Pancreas (tissue), 10 donors: ENCODE data around the gene LMX1B. TPM values are rescaled to one million over a fixed set of nuclear protein-coding genes. Genes with fewer than 3 reads are reported as not detected.

Experiments
- ATAC-seq, 4 donors: fragments of 200-7000 bp; cut with Tn5 transposase; one replicate each; pipeline versions ENCODE4 v1.8.0 to v1.9.1; 2020; ENCODE audit warnings: mild to moderate bottlenecking in 4 of 4, moderate library complexity in 4 of 4
- DNase-seq, 6 donors: peaks; one replicate each; pipeline ENCODE4 v3.0.0-alpha.2; 2020
- FAIRE-seq: peaks from 2 replicates; lab custom pipeline; 2012; peaks lifted over from hg19 to GRCh38; lab: Jason Lieb, UNC
- H3K27ac ChIP-seq, 4 donors: fragments of 200-600 bp; sonication (generic); 1 replicate in 3 of 4; 2 replicates in 1 of 4; pipeline versions ENCODE4 v1.5.0 to v1.8.0; 2020
- H3K27me3 ChIP-seq, 4 donors: fragments of 200-600 bp; one replicate each; pipeline ENCODE4 v1.8.0; 2021
- H3K36me3 ChIP-seq, 3 donors: fragments of 200-600 bp; sonication (generic) in 1 of 3; one replicate each; pipeline versions ENCODE4 v1.5.0 to v1.8.0; 2020 to 2021
- H3K4me1 ChIP-seq, 3 donors: fragments of 200-600 bp; one replicate each; pipeline ENCODE4 v1.8.0; 2021
- H3K4me3 ChIP-seq, 4 donors: fragments of 200-600 bp; sonication (generic) in 2 of 4; one replicate each; pipeline versions ENCODE4 v1.5.0 to v1.8.0; 2020 to 2021
- H3K9me3 ChIP-seq, 4 donors: fragments of 200-600 bp; one replicate each; pipeline ENCODE4 v1.8.0; 2021
- WGBS, 2 donors: extraction: QIAGEN DNeasy Blood & Tissue Kit; methylation state at CpG; one replicate each; pipeline ENCODE4 v1.1.7; 2013; 5-methylcytosine and 5-hydroxymethylcytosine counted together
- intact Hi-C, 3 donors: fragments of 100-400 bp; cut with DNase I; formaldehyde crosslinking; loops; one replicate each; pipeline versions ENCODE4 v1.11.1 to v1.14.2; 2022
- polyA plus RNA-seq, 2 donors: library from polyadenylated mRNA; stranded (reverse); fragments of 200-250 nt; gene quantifications; one replicate each; pipeline ENCODE4 v1.2.3, GENCODE V29; 2013
- total RNA-seq, 6 donors: library from RNA; stranded (reverse); fragmentation: NEBNext Ultra II Directional in 4 of 6; extraction: Animal tissue kit (Norgen Biotek cat#: 25700) in 4 of 6; gene quantifications; one replicate each; pipeline versions ENCODE4 v1.2.1 to v1.2.4, GENCODE V29; 2021 to 2023
- TF ChIP-seq, protein P1 (sequence below), 4 donors: fragments of 200-600 bp; sonication (generic) in 3 of 4; IDR thresholded peaks; one replicate each; pipeline versions ENCODE4 v1.5.0 to v1.8.0; 2021; ENCODE audit warnings: antibody characterized with exemption in 4 of 4
- donor health status: healthy with polysubstance abuse.
- donor health status: DM: no; HTN: no; CAD: no; lungs with moderate emphysema.
- donor health status: DM: no; HTN: no; CAD: no.
- donor health status: control.
- donor health status: control.
- donor health status: Bipolar disorder and iron deficiency.
- donor health status: DM: yes; HTN: yes; CAD: no.
- donor health status: DM: no; HTN: no; CAD: no.
- donor health status: DM: no; HTN: no; CAD: no.
- donor health status: DM: yes; HTN: yes; CAD: no.

The LMX1B gene
- total and polyA plus RNA-seq, 8 donors: 0.05 to 1.2 (median 0.46) TPM

DNA sequence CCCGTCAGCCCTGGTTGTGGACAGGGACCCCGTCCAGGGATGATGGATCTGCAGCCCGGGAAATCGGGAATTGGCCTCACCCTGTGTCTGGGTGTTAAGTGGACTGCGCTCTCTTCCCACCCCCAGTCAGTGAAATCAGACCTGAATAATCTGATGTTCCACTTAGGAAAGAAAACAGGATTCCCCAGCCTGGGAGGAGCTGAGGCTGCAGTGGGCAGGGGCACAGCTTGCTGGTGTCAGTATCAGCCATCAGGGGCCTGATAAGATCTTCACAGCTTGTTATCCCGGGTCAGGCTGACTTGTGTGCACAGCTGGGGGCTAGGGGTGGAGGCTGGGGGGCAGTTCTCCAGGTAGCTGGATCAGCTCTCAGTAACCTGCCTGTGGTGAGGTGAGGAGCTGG, 29.1 kb downstream of the LMX1B start:
- WGBS, 2 donors: 49% methylated on average over 6 of the region's 6 CpGs
- H3K27ac ChIP-seq: no peak overlapping the region
- TF ChIP-seq, protein P1, sequence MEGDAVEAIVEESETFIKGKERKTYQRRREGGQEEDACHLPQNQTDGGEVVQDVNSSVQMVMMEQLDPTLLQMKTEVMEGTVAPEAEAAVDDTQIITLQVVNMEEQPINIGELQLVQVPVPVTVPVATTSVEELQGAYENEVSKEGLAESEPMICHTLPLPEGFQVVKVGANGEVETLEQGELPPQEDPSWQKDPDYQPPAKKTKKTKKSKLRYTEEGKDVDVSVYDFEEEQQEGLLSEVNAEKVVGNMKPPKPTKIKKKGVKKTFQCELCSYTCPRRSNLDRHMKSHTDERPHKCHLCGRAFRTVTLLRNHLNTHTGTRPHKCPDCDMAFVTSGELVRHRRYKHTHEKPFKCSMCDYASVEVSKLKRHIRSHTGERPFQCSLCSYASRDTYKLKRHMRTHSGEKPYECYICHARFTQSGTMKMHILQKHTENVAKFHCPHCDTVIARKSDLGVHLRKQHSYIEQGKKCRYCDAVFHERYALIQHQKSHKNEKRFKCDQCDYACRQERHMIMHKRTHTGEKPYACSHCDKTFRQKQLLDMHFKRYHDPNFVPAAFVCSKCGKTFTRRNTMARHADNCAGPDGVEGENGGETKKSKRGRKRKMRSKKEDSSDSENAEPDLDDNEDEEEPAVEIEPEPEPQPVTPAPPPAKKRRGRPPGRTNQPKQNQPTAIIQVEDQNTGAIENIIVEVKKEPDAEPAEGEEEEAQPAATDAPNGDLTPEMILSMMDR (IDR thresholded peaks at IDR 0.05): no peak
- no peaks in the 10 kb centered on the region for H3K9me3 ChIP-seq
- H3K36me3 ChIP-seq: no peaks in the 10 kb centered on the region
- DNase-seq (no peak), FAIRE-seq (no peak), ATAC-seq (no peak)
- intact Hi-C loops: no loop called here
- peaks cover 0 to 4% (median 0%) of the 10 kb centered on the region in 3 donors for H3K4me1 ChIP-seq
- H3K27me3 ChIP-seq: no peaks in the 10 kb centered on the region
- H3K4me3 ChIP-seq: no peak overlapping the region

DNA sequence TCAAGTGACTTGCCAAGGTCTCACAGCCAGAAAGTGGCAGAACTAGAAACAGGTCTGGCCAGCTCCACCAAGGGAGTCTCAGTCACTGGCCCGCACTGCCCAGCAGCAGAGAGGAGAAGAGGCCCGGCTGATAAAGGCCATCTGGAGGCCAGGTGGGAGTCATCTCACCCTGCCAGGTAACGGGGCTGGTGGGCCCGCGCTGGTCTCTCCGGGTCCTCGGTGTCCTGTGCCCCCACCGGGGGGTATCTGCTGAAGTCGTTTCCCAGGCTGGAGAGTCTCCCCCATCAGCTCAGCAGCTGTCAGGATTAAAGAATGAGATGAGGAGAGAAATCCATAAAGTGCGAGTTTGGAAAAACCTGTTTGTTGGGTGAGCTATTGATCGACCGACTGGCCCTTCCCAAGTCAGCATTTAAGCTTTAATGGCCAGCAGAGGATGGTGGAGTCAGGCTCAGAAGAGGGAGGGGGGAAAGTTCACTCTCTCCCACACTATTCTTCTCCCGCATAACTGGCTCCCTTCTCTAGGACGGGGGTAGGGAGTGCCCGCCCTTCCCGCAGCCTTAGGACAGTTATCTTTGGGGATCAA, 30.3 kb downstream of the LMX1B start:
- DNase-seq (peak in 2 of 6 donors; percentile 45 to 47), ATAC-seq (peak; percentile 36 to 74 (median 54)), FAIRE-seq (no peak)
- intact Hi-C loops: no loop called here
- Histone ChIP-seq H3K4me1 (peaks cover 0 to 4% (median 0%) of the 10 kb centered on the region in 3 donors), H3K36me3 (no peaks in the 10 kb centered on the region), H3K9me3 (no peaks in the 10 kb centered on the region), H3K27ac (no peak overlapping the region), H3K27me3 (no peaks in the 10 kb centered on the region), H3K4me3 (no peak overlapping the region)
- 8 to 16% methylated on average over 16 of the region's 16 CpGs for whole genome bisulfite sequencing, 2 donors
- TF ChIP-seq, protein P1 (IDR thresholded peaks at IDR 0.05): no peak

DNA sequence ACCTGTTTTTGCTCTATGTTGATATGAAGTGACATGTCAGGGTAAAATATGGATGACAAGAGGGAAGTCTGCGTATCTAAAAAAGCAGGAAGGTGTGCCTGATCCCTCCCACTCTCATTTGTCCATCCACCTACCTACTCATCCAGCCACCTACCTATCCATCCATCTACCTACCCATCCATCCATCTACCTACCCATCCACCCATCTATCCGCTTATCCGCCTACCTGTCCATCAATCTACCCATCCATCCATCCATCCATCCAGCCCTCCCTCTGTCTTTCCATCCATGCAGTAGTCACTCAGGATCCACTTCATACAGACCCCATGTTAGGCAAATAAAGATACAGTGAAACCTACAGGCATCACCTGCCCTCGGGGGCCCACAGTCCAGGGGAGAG, 32.4 kb downstream of the LMX1B start:
- Histone ChIP-seq H3K27me3 (no peaks in the 10 kb centered on the region), H3K9me3 (no peaks in the 10 kb centered on the region), H3K27ac (no peak overlapping the region), H3K36me3 (no peaks in the 10 kb centered on the region), H3K4me3 (no peak overlapping the region), H3K4me1 (peaks cover 0 to 4% (median 0%) of the 10 kb centered on the region in 3 donors)
- no peak for FAIRE-seq
- TF ChIP-seq, protein P1 (IDR thresholded peaks at IDR 0.05): no peak
- no peak for ATAC-seq
- intact Hi-C loops: no loop called here
- no peak for DNase-seq
- 74 to 84% methylated on average over 4 of the region's 4 CpGs for WGBS, 2 donors

DNA sequence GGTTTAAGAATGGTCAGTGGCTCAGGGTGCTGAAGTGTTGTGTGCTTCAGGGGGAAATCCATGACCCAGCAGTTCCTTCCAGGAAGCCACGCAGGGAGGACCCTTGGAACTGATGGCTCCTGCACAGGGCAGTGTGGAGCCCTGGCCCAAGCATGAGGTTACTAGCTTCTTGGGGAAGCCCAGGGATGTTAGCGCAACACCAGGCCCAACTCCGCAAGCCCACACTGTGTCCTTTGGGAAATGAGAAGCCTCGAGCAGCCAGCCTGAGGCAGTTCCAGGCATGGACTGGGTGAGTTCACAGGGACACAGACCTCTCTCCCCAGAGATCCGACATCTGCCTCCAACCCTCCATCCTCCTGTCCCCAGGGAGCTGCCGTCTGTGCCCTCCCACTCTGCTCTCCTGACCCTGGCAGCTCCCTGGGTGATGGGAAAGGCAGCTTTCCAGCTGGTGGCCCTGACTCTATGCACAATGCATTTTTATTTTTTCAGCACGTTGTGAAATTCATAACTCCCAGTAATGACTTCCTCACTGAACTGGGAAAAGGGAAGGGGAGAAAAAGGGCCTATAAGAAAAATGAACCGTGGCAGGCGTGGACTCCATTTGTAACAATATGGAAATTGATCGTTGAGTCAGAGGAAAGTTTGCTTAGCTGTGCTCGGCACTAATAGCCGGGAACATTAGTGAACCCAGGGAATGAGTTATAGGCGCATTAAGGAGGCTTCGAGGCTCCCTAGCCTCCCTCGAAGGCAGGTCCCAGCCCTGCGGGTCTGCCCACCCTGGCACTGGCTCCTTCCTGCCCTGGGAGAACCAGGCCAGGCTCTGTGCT, 34.1 kb downstream of the LMX1B start:
- intact Hi-C loops: no loop called here
- Histone ChIP-seq H3K4me1 (no peaks in the 10 kb centered on the region), H3K27me3 (no peaks in the 10 kb centered on the region), H3K4me3 (no peak overlapping the region), H3K27ac (no peak overlapping the region), H3K9me3 (no peaks in the 10 kb centered on the region), H3K36me3 (no peaks in the 10 kb centered on the region)
- ATAC-seq (no peak), FAIRE-seq (no peak), DNase-seq (no peak)
- TF ChIP-seq, protein P1 (IDR thresholded peaks at IDR 0.05): no peak
- WGBS, 2 donors: 67 to 75% methylated on average over 16 of the region's 16 CpGs

DNA sequence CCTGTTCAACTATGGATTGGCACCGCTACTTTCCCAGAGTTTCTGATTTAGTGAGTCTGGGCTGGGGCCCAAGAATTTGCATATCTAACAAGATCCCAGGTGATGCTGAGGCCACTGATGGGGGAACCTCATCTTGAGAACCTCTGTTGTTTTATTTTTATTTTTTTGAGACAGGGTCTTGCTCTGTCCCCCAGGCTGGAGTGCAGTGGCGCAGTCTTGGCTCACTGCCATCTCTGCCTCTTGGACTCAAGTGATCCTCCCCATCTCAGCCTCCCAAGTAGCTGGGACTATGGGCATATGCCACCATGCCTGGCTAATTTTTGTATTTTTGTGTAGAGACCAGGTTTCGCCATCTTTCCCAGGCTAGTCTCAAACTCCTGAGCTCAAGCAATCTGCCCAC, 35.7 kb downstream of the LMX1B start:
- intact Hi-C loops: no loop called here
- no peak overlapping the region for H3K4me3 ChIP-seq
- H3K4me1 ChIP-seq: no peaks in the 10 kb centered on the region
- no peaks in the 10 kb centered on the region for H3K36me3 ChIP-seq
- H3K27me3 ChIP-seq: no peaks in the 10 kb centered on the region
- ATAC-seq: no peak
- no peaks in the 10 kb centered on the region for H3K9me3 ChIP-seq
- 84 to 85% methylated on average over 3 of the region's 3 CpGs for WGBS, 2 donors
- FAIRE-seq: no peak
- H3K27ac ChIP-seq: no peak overlapping the region
- DNase-seq: no peak
- TF ChIP-seq, protein P1 (IDR thresholded peaks at IDR 0.05): no peak
